DMS79 treated with DMSO at 0.1 percent for 48 hours (cell line): Measurements from ENCODE around the gene FBXL14.

Experiments used
- DNase-seq: peaks from one replicate; lab custom pipeline; 2025; lab: John Stamatoyannopoulos, UW

Gene FBXL14

GRCh38 chr12:1533602-1534304 lies 60.6 kb downstream of the FBXL14 start:
- DNase-seq = no peak

DNA sequence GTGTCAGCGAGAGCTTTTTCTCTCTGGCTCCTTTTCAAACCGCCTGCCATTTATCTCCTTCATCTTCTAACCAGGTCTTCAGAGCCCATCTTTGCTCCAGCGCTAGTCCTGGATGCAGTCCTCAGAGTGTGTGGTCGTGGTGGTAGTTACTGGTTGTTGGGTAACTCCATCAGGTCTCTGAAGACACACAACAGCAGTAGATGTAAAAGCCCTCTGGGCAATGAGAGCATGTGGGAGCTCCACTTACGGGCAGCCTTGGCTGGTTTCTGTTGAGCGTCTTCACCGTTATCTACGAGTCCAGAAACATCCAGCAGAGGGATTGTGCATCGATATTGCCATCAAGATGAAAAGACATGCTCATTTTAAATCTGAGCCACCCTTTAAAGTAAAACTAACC lies 61.2 kb downstream of the FBXL14 start:
- no peak for DNase-seq

- DNase-seq = no peak
Measured at GRCh38 chr12:1532375-1533165, 61.8 kb downstream of the FBXL14 start.

DNA sequence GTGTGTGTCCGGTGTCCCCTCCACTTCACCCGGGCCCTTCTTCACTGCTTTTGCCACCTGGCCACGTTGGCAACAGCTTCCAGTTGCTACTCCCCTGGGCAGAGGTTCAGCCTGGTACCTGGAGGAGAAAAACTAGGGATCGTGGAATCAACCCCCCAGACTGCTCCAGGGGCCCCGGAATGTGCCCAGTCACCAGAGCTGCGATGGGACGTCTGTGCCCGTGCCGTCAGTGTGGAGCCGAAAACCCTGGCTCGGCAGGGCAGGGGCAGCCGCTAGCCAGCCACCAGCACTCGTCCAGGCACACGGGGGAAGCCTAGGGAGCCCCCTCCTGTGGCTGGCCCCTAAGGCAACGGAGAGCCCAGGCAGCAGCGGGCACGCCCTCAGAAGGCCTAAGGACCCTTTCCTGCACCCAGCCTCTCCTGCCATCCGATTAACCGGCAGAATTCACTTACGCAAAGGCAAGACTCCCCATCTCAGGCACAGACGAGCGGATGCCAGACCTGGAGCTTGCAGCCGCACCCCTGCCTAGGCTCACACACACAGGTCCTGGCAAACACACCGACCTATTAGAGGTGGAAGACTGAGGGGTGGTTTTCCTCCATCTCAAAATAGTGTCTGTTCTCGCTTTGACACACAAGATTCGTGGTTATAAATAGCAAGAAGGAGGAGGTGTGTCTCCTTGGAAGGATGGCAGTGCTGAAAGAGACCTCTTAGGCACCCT lies 62.6 kb downstream of the FBXL14 start:
- no peak for DNase-seq

DNA sequence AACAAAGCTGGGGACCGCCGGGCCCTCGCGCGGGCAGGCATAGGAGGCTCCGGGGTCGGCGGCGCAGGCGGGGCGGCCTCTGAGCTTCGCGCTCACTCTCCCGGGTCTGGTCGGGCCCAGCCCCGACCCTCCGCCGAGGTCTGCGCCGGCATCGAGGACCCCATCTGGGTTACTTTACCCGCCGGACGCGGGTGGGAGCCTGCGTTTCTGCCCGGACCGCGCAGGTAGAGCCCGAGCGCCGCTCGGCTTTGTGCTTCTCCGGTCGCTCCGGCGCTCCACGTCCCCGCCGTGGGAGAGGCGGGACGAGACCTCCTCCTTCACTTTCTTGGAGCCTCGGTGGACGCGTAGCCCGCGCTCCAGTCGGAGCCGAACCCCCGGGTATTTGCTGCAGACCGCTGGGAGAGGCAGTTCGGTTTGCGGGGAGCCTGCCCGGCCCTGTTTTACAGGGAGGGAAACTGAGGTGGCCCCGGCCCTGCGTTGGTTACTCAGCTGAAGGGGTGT lies 63.2 kb downstream of the FBXL14 start:
- no peak for DNase-seq

DNA sequence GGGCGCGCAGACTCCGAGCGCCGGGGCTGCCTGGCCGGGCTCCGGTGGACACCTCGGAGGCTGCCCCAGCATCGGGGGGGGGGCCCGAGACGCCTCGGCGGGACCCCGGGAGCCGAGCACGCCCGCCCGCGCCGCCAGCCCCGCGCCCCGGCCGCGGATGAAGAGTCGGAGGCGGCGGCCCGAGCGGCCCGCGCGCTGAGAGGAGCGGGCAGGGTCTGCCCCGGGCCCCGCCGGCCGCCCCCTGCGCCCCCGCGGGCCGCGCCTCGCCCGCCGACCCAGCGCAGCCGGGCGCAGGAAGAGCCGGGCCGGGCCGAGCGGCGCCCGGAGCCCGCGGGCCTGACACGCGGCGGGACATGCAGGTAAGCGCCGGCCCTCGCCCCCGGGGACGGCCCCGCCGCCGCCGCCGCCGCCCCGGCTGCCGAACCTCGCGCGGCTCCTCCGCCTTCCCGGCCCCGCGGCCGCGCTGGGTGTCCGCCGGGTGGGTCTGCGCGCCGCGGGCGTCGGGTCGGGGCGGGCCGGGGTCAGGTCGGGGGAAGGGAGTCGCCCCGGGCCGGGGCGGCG lies 63.7 kb downstream of the FBXL14 start:
- DNase-seq = no peak

- DNase-seq = no peak
Measured at GRCh38 chr12:1529862-1530591, 64.4 kb downstream of the FBXL14 start.

DNA sequence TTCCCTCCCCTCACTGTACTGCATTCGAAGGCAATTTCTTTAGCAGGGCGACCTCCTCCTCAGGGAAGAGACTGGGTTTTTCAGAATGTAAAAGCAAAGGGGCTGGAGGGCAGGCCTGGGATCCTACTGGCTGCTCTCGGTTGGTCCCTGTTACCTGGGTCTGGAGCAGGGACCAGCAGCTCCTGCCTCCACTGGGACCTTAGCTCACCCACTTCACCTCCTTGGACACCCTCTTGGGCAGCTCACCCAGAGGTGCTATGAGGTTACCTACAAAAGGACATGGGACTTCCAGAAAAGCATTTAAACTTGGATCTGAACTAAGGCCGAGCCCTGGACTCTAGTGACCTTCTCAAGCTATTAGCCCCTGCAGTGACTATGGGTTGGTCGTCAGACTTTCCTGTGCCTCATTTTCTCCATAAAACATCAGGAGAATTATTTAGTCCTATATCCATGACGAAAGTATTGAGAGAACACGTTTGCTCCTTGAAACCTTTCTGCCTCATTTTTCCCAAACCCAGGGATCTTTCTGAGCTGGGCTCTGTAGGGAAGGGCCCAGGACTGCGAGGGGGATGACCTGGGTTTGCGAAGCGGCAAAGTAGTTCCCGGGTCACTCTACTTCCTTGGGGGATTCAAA lies 65.0 kb downstream of the FBXL14 start:
- no peak for DNase-seq

DNA sequence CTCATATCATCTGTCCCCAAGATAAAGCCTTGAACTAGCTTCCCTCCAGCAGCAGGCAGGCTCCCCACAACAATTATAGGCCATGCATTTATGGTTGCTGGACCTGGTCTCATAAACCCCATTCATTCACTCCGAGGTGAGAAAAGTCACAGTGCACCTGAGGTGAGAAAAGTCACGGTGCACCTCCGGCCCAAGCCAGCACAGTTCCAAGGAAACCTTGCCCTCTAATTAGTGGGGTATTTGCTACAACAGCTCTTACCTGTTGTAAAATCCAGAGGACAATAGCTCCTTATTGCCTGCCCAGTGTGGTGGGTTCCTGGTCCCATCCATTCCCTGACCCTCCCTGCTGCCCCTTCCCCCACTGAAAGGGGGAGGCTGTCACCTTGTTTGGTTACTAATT lies 65.6 kb downstream of the FBXL14 start:
- DNase-seq = no peak

DNA sequence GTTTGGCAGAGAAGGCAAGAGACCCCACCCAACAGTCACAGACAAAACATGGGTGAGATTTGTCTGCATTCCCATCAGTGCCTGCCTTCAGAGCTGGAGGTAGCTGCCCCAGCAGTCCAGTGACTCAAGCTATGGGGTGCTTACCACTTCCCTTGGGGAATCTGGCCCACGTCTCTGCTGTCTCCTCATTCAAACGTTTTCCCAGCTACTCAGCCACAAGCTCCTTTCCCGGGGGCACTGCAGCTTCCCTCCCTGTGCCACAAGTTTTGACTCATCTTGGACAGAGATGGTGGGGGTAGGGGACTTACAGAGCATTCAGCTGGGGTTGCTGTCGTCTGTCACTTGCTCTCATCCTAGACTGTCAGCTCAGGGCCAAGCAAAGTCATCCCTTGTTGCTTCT lies 66.6 kb downstream of the FBXL14 start:
- DNase-seq = no peak

DNA sequence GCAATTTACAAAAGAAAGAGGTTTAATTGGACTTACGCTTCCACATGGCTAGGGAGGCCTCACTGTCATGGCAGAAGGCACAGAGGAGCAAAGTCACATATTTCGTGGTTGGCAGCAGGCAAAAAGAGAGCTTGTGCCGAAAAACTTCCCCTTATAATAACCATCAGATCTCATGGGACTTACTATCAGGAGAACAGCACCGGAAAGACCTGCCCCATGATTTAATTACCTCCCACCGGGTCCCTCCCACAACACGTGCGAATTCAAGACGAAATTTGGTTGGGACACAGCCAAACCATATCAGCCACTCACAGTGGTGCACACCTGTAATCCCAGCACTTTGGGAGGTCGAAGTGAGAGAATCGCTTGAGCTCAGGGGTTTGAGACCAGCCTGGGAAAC lies 68.5 kb downstream of the FBXL14 start:
- no peak for DNase-seq

GRCh38 chr12:1523558-1524050 lies 70.8 kb downstream of the FBXL14 start:
- no peak for DNase-seq

GRCh38 chr12:1523046-1523445 lies 71.3 kb downstream of the FBXL14 start:
- no peak for DNase-seq

DNA sequence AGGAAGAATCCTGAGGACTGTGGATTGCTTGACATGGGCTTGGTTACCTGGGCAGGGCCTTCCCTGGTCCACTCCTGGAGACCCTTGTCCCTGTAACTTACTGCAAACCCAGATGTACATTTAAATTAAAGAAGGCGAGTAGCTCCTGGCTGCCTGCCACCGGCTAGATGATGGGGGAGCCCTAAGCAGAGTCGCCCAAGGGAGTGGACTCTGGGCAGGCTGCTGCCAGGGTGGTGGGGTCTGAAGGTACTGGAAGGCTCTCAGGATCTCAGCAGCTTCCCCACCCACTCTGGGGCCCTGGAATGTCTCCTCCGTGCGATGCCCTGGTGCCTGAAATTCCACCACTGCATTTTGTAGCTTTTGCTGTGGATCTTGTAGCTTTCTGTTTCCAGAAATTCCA lies 74.7 kb downstream of the FBXL14 start:
- no peak for DNase-seq

DNA sequence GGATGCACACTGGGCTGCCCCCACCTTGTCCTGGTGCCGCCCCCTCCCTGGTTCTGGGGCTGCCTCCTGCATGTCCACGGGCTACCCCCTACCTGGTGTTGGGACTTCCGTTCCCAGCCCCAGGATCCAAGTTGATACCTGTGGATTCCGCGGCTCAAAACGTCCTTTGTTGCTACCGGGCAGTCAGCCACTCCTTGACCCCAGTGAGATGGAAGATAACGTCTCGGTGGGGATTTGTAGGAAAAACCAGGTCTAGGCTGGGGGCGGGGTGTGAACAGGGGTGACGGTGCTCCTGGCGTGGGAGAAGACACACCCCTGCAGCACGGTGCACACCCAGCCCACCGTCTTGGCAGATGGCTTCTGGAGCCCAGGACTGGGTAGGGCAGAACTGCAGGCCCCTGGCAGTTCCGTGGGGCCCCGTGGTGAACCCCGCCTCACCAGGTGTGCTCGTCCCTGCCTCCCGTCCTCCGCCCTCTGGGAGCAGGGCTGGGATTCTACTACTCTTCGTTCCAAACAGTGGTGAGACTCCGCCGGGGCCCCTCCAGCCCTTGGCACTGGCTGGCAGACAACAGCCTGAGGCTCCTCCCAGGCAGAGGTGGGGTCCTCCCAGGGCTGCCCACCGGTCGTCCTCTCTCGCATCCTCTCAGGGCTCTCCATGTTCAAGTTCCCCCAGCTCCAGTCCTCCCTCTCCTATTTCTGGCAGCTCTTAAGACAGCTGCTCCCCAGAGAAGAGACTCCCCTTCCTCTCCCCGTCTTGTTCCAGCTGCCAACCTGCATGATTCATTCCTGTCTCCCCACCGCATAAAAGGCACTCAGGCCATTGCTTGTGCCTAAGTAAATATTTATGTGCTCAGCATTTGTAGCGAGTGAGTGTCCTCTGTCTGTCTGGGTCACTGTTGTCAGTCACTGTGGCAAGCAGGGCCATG lies 75.5 kb downstream of the FBXL14 start:
- DNase-seq = peak; percentile 82

DNA sequence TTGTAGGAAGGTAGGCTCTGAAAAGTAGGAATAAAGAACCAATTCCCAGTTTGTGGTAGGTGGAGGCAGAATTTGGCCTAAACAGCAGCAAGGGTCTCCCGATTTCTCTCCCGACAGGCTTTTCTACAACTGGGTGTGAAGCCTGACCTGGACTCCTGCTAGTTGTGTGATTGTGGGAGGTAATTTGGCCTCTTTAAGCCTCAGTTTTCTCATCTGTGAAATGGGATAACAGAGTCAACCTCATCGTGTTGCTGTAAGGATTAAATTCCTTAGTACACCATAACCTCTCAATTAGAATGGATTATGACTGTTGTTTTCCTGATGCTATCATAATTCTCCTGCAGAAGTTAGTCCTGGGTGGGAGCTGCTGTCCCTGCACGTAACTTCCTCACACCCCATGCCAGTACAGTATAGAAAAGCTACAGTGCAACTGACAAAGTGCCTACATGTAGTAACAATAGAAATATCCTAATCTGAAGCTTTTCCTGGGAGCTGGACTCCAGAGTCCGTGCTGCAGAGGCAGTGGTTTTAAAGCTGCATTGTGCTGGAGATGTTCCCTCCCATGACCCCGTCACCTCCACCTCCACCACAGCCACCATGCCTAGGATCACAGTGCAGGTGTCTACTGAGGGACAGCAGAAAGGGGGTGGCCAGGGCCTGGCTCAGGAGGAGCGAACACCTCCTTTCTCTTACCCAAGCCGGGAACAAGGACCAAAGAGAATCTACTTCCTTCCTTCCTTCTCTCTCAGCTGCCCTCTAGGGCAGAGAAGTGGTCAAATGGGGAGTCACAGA lies 76.5 kb downstream of the FBXL14 start:
- DNase-seq = no peak

GRCh38 chr12:1517007-1517406 lies 77.4 kb downstream of the FBXL14 start:
- no peak for DNase-seq
